Pancreas (tissue), 10 donors: ENCODE measurements around the gene ARL16. TPM values are rescaled to one million over a fixed set of nuclear protein-coding genes. Genes with fewer than 3 reads are reported as not detected.

Experiments
- ATAC-seq, 4 donors: fragments of 200-7000 bp; cut with Tn5 transposase; one replicate each; pipeline versions ENCODE4 v1.8.0 to v1.9.1; 2020; ENCODE audit warnings: mild to moderate bottlenecking in 4 of 4, moderate library complexity in 4 of 4
- DNase-seq, 6 donors: peaks; one replicate each; pipeline ENCODE4 v3.0.0-alpha.2; 2020
- FAIRE-seq: peaks from 2 replicates; lab custom pipeline; 2012; peaks lifted over from hg19 to GRCh38; lab: Jason Lieb, UNC
- H3K27ac ChIP-seq, 4 donors: fragments of 200-600 bp; sonication (generic); 1 replicate in 3 of 4; 2 replicates in 1 of 4; pipeline versions ENCODE4 v1.5.0 to v1.8.0; 2020
- H3K27me3 ChIP-seq, 4 donors: fragments of 200-600 bp; one replicate each; pipeline ENCODE4 v1.8.0; 2021
- H3K36me3 ChIP-seq, 3 donors: fragments of 200-600 bp; sonication (generic) in 1 of 3; one replicate each; pipeline versions ENCODE4 v1.5.0 to v1.8.0; 2020 to 2021
- H3K4me1 ChIP-seq, 3 donors: fragments of 200-600 bp; one replicate each; pipeline ENCODE4 v1.8.0; 2021
- H3K4me3 ChIP-seq, 4 donors: fragments of 200-600 bp; sonication (generic) in 2 of 4; one replicate each; pipeline versions ENCODE4 v1.5.0 to v1.8.0; 2020 to 2021
- H3K9me3 ChIP-seq, 4 donors: fragments of 200-600 bp; one replicate each; pipeline ENCODE4 v1.8.0; 2021
- WGBS, 2 donors: extraction: QIAGEN DNeasy Blood & Tissue Kit; methylation state at CpG; one replicate each; pipeline ENCODE4 v1.1.7; 2013; 5-methylcytosine and 5-hydroxymethylcytosine counted together
- intact Hi-C, 3 donors: fragments of 100-400 bp; cut with DNase I; formaldehyde crosslinking; loops; one replicate each; pipeline versions ENCODE4 v1.11.1 to v1.14.2; 2022
- polyA plus RNA-seq, 2 donors: library from polyadenylated mRNA; stranded (reverse); fragments of 200-250 nt; gene quantifications; one replicate each; pipeline ENCODE4 v1.2.3, GENCODE V29; 2013
- total RNA-seq, 6 donors: library from RNA; stranded (reverse); fragmentation: NEBNext Ultra II Directional in 4 of 6; extraction: Animal tissue kit (Norgen Biotek cat#: 25700) in 4 of 6; gene quantifications; one replicate each; pipeline versions ENCODE4 v1.2.1 to v1.2.4, GENCODE V29; 2021 to 2023
- TF ChIP-seq, protein P1 (sequence below), 4 donors: fragments of 200-600 bp; sonication (generic) in 3 of 4; IDR thresholded peaks; one replicate each; pipeline versions ENCODE4 v1.5.0 to v1.8.0; 2021; ENCODE audit warnings: antibody characterized with exemption in 4 of 4
- donor health status: healthy with polysubstance abuse.
- donor health status: DM: no; HTN: no; CAD: no; lungs with moderate emphysema.
- donor health status: DM: no; HTN: no; CAD: no.
- donor health status: control.
- donor health status: control.
- donor health status: Bipolar disorder and iron deficiency.
- donor health status: DM: yes; HTN: yes; CAD: no.
- donor health status: DM: no; HTN: no; CAD: no.
- donor health status: DM: no; HTN: no; CAD: no.
- donor health status: DM: yes; HTN: yes; CAD: no.

The ARL16 gene
- total and polyA plus RNA-seq, 8 donors = 10.5 to 119 (median 13.7) TPM

DNA sequence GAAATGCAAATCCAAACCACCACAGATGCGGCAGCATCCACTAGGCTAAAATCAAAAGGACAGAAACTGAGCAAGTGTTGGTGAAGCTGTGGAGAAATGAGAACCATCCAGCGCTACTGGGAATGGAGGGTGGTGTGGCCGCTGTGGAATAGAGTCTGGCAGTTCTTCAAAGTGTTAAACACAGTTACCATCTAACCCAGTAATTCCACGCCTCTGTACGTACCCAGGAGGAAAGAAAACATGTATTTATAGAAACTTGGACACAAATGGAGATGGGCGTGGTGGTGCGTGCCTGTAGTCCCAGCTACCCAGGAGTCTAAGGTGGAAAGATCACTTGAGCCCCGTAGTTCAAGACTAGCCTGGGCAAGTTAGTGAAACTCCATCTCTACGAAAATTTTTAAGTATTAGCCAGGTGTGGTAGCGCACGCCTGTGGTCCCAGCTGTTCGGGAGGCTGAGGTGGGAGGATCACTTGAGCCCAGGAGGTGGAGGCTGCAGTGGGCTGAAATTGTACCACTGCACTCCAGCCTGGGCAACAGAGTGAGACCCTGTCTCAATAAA, 40.1 kb upstream of the ARL16 start:
- Histone ChIP-seq H3K4me1 (peaks cover 15 to 26% (median 21%) of the 10 kb centered on the region in 3 donors), H3K36me3 (peaks cover 0 to 4% (median 0%) of the 10 kb centered on the region in 3 donors), H3K9me3 (no peaks in the 10 kb centered on the region), H3K27ac (no peak overlapping the region), H3K4me3 (no peak overlapping the region), H3K27me3 (no peaks in the 10 kb centered on the region)
- ATAC-seq (peak in 1 of 4 donors; percentile 5), DNase-seq (peak in 1 of 6 donors; percentile 30), FAIRE-seq (no peak)
- intact Hi-C loops = no loop called here
- 27% methylated on average over 12 of the region's 12 CpGs for WGBS, 2 donors
- TF ChIP-seq, protein P1, sequence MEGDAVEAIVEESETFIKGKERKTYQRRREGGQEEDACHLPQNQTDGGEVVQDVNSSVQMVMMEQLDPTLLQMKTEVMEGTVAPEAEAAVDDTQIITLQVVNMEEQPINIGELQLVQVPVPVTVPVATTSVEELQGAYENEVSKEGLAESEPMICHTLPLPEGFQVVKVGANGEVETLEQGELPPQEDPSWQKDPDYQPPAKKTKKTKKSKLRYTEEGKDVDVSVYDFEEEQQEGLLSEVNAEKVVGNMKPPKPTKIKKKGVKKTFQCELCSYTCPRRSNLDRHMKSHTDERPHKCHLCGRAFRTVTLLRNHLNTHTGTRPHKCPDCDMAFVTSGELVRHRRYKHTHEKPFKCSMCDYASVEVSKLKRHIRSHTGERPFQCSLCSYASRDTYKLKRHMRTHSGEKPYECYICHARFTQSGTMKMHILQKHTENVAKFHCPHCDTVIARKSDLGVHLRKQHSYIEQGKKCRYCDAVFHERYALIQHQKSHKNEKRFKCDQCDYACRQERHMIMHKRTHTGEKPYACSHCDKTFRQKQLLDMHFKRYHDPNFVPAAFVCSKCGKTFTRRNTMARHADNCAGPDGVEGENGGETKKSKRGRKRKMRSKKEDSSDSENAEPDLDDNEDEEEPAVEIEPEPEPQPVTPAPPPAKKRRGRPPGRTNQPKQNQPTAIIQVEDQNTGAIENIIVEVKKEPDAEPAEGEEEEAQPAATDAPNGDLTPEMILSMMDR (IDR thresholded peaks at IDR 0.05) = no peak

GRCh38 chr17:81722184-81723120, 38.9 kb upstream of the ARL16 start:
- FAIRE-seq = no peak
- TF ChIP-seq, protein P1 (IDR thresholded peaks at IDR 0.05) = no peak
- peak; percentile 89 to 93 (median 90) for ATAC-seq

DNA sequence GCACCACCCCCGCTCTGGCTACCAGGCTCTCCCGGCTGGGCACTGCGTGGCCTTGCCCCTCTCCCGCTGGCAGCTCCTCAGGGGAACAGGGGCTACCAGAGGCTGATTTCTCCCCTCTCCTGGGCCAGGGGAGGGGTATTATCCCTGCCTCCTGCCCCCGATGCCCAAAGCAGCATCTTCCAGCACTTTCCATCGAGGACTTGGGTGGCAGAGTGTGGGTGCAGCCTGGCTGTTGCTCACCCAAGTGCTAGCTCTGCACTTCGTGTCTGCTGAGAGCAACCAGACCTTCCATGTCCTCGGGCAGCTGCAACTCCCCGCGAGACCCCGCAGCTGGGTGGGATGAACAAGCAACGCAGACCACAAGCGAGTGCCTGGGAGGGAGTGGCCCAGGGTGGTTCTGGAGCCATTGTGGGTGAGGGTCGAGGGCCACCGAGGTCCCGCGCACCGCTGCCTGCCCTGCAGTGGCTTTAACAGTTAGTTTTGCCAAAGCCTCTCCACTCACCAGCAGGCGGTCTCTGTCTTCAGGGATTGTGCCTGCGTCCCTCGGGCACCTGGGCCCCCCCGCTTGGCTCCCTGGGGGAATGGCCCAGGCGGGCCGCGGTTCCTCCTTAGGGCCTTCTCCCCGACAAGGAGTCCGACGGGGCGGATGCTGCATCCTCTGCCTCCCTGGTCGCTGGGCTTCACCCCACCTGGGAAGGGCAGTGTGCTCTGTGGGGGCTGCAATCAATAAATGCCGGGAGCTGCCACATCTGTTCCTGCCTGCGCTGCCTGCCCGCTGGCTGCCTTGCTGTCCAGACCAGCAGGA, 36.9 kb upstream of the ARL16 start:
- FAIRE-seq (no peak), ATAC-seq (no peak), DNase-seq (peak in 4 of 6 donors; percentile 26 to 78 (median 54))
- Histone ChIP-seq H3K9me3 (no peaks in the 10 kb centered on the region), H3K4me3 (no peak overlapping the region), H3K4me1 (peaks cover 15 to 18% (median 16%) of the 10 kb centered on the region in 3 donors), H3K36me3 (peaks cover 0 to 21% (median 0%) of the 10 kb centered on the region in 3 donors), H3K27me3 (no peaks in the 10 kb centered on the region), H3K27ac (no peak overlapping the region)
- 87 to 88% methylated on average over 33 of the region's 33 CpGs for WGBS, 2 donors
- TF ChIP-seq, protein P1 (IDR thresholded peaks at IDR 0.05) = no peak
- intact Hi-C loops = no loop called here

More at GRCh38 chr17:81722184-81723120, 38.9 kb upstream of the ARL16 start:
- Histone ChIP-seq H3K36me3 (peaks cover 0 to 17% (median 0%) of the 10 kb centered on the region in 3 donors), H3K4me1 (peaks cover 15 to 21% (median 21%) of the 10 kb centered on the region in 3 donors), H3K27me3 (no peaks in the 10 kb centered on the region), H3K27ac (peak overlapping the region in 2 of 4 donors; percentile 44 to 55), H3K9me3 (no peaks in the 10 kb centered on the region), H3K4me3 (no peak overlapping the region)
- DNase-seq = peak; percentile 92 to 99 (median 97)
- intact Hi-C loops = no loop called here
- WGBS, 2 donors = 21 to 26% methylated on average over 9 to 10 of the region's 10 CpGs

DNA sequence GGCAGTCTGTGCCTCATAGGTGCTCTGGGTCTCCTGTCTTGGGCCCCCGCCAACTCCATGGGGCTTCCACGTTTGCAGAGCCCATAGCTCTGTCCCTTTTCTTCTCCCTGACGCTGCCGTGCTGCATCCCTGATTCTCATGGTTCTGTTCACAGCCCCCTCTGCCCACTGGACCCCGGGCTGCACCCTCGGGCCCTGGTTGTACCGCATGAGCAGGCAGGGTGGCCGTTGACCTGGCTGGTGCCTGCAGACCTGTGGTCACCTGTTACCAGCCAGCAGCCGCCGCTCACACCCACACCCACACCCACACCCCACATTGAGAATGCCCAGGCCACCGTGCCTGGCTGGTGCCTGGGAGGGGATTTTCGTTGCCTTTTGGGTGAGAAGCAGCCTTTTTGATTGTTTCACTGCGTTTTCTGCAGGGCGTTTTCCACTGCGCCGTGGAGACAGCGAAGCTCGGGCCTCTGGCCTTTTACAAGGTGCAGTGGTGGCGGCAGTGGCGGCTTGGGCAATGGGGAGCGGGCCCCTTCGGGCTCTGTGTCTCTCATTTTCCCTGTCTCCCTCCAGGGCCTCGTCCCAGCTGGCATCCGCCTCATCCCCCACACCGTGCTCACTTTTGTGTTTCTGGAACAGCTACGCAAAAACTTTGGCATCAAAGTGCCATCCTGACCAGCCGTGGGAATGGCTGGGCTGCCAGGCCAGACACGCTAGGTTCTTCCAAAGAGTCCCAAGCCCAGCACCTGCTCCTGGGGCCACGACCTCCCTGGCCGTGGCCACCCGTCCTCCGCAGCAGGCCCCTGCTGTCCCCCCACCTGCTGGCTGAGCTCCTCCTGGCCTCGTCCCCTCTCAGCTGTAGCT, 36.0 kb upstream of the ARL16 start:
- 86 to 89% methylated on average over 32 of the region's 33 CpGs for WGBS, 2 donors
- intact Hi-C loops = no loop called here
- no peak overlapping the region for H3K27ac ChIP-seq
- ATAC-seq (no peak), FAIRE-seq (no peak), DNase-seq (peak in 2 of 6 donors; percentile 52 to 80)
- no peaks in the 10 kb centered on the region for H3K9me3 ChIP-seq
- peaks cover 0 to 21% (median 0%) of the 10 kb centered on the region in 3 donors for H3K36me3 ChIP-seq
- H3K4me1 ChIP-seq = peaks cover 15 to 19% (median 16%) of the 10 kb centered on the region in 3 donors
- TF ChIP-seq, protein P1 (IDR thresholded peaks at IDR 0.05) = no peak
- no peaks in the 10 kb centered on the region for H3K27me3 ChIP-seq
- H3K4me3 ChIP-seq = no peak overlapping the region
